ENCODE measurements around the gene KLHL10.

- no peak for TF ChIP-seq SIN3A (IDR thresholded peaks at IDR 0.05; ENCODE audit: borderline replicate concordance, insufficient read depth, low read length)
- no peak for TF ChIP-seq TAF1 (IDR thresholded peaks at IDR 0.05; ENCODE audit: borderline replicate concordance, insufficient read depth, low read length)
These were observed 20.8 kb upstream of the KLHL10 start for GRCh38 chr17:41816637-41817320.

All from PFSK-1 (cell line).